Neural cell (in vitro differentiated cells): ENCODE results near the gene RNGTT. TPM values are rescaled to one million over a fixed set of nuclear protein-coding genes. Genes with fewer than 3 reads are reported as not detected.
"Not testable (repeated sequence)": the region's sequence is repeated elsewhere in the genome, so short reads cannot be mapped to it uniquely, and the experiment has no call there.

Source experiments
- H2AFZ ChIP-seq: fragments of 200-600, 300-800 bp; sonication (generic), shearing (Covaris generic); 2 replicates; pipeline ENCODE4 v1.6.0; 2014; ENCODE audit warnings: low read depth, mild to moderate bottlenecking, antibody characterized with exemption, low read length, moderate library complexity
- H3F3A ChIP-seq: fragments of 200-600 bp; shearing (Covaris generic); 2 replicates; pipeline ENCODE4 v1.6.1; 2016; ENCODE audit warnings: mild to moderate bottlenecking, moderate library complexity, mixed read lengths, antibody characterized with exemption, low read length; ENCODE audit not compliant: insufficient read depth, poor library complexity, severe bottlenecking
- H3K27ac ChIP-seq: fragments of 200-600, 300-800 bp; sonication (generic), shearing (Covaris generic); 2 replicates; pipeline ENCODE4 v1.5.1; 2014; ENCODE audit warnings: mild to moderate bottlenecking, low read length, moderate library complexity
- H3K27me3 ChIP-seq: fragments of 300-800, 200-600 bp; sonication (generic), shearing (Covaris generic); 2 replicates; pipeline ENCODE4 v1.6.0; 2014; ENCODE audit warnings: mild to moderate bottlenecking, low read depth, low read length, moderate library complexity; ENCODE audit not compliant: insufficient read depth
- H3K36me3 ChIP-seq: fragments of 300-800, 200-600 bp; sonication (generic), shearing (Covaris generic); 2 replicates; pipeline ENCODE4 v1.5.1; 2014; ENCODE audit warnings: mild to moderate bottlenecking, antibody characterized with exemption, low read length, moderate library complexity; ENCODE audit not compliant: insufficient read depth
- H3K4me2 ChIP-seq: fragments of 300-800, 200-600 bp; sonication (generic), shearing (Covaris generic); 2 replicates; pipeline ENCODE4 v1.6.0; 2014; ENCODE audit warnings: mild to moderate bottlenecking, low read length
- H3K4me3 ChIP-seq: fragments of 300-800, 200-600 bp; sonication (generic), shearing (Covaris generic); 2 replicates; pipeline ENCODE4 v1.5.1; 2014; ENCODE audit warnings: mild to moderate bottlenecking, low read length, moderate library complexity
- H3K79me2 ChIP-seq: fragments of 200-600 bp; shearing (Covaris generic); replicated peaks from 2 replicates; pipeline ENCODE4 v1.6.0; 2014; ENCODE audit warnings: mild to moderate bottlenecking, low read length, moderate library complexity; ENCODE audit not compliant: insufficient read depth
- H3K9ac ChIP-seq: fragments of 300-800, 200-600 bp; sonication (generic), shearing (Covaris generic); 2 replicates; pipeline ENCODE4 v1.6.1; 2016; ENCODE audit warnings: mild to moderate bottlenecking, low read length, mixed read lengths
- H3K9me2 ChIP-seq: fragments of 200-600 bp; shearing (Covaris generic); 2 replicates; pipeline ENCODE4 v1.6.1; 2016; ENCODE audit warnings: mild to moderate bottlenecking, low read length, mixed read lengths; ENCODE audit not compliant: insufficient read depth
- H3K9me3 ChIP-seq: fragments of 200-600, 300-800 bp; sonication (generic), shearing (Covaris generic); 2 replicates; pipeline ENCODE4 v1.6.1; 2016; ENCODE audit warnings: mild to moderate bottlenecking, mixed run types, low read length, moderate library complexity, mixed read lengths
- H4K20me1 ChIP-seq: fragments of 200-600 bp; shearing (Covaris generic); 2 replicates; pipeline ENCODE4 v1.6.1; 2016; ENCODE audit warnings: mild to moderate bottlenecking, mixed run types; ENCODE audit not compliant: insufficient read depth
- EP300 ChIP-seq: fragments of 450-650 bp; conservative IDR thresholded peaks from 2 replicates; pipeline ENCODE4 v1.6.1; 2014; ENCODE audit warnings: antibody characterized with exemption, mild to moderate bottlenecking, moderate library complexity; ENCODE audit not compliant: poor library complexity, severe bottlenecking
- EZH2 ChIP-seq: fragments of 200-600, 300-800 bp; shearing (Covaris generic), sonication (generic); IDR thresholded peaks from 2 replicates; pipeline ENCODE4 v1.6.1; 2014; ENCODE audit warnings: antibody characterized with exemption, low read length, borderline replicate concordance, mild to moderate bottlenecking; ENCODE audit not compliant: insufficient read depth, poor library complexity, severe bottlenecking
- MXI1 ChIP-seq: fragments of 450-650 bp; conservative IDR thresholded peaks from 2 replicates; pipeline ENCODE4 v1.6.1; 2014; ENCODE audit warnings: antibody characterized with exemption, mild to moderate bottlenecking; ENCODE audit not compliant: poor library complexity, severe bottlenecking
- POLR2AphosphoS5 ChIP-seq: IDR thresholded peaks from 2 replicates; pipeline ENCODE4 v1.6.1; 2012
- RAD21 ChIP-seq: fragments of 450-650 bp; conservative IDR thresholded peaks from 2 replicates; pipeline ENCODE4 v1.6.1; 2014; ENCODE audit warnings: antibody characterized with exemption, mild to moderate bottlenecking, moderate library complexity
- SMC3 ChIP-seq: fragments of 450-650 bp; conservative IDR thresholded peaks from 2 replicates; pipeline ENCODE4 v1.6.1; 2014; ENCODE audit warnings: antibody characterized with exemption, mild to moderate bottlenecking, moderate library complexity; ENCODE audit not compliant: poor library complexity
- TAF1 ChIP-seq: IDR thresholded peaks from 2 replicates; pipeline ENCODE4 v1.6.1; 2012; ENCODE audit warnings: low read depth
- polyA plus RNA-seq: library from polyadenylated mRNA; depleted of rRNA; stranded (reverse); fragments of >200 nt; gene quantifications from 2 replicates; pipeline ENCODE4 v1.2.3, GENCODE V29; 2014
- TF ChIP-seq, protein P1 (sequence below): IDR thresholded peaks from 2 replicates; pipeline ENCODE4 v1.6.1; 2012; ENCODE audit warnings: borderline replicate concordance
- TF ChIP-seq, protein P2 (sequence below): fragments of 450-650 bp; IDR thresholded peaks from 2 replicates; pipeline ENCODE4 v1.5.1; 2014; ENCODE audit warnings: antibody characterized with exemption, mild to moderate bottlenecking, moderate library complexity; ENCODE audit not compliant: poor library complexity, severe bottlenecking

RNGTT gene
- polyA plus RNA-seq, 1 donor from 2014 or later = 28.3 TPM

DNA sequence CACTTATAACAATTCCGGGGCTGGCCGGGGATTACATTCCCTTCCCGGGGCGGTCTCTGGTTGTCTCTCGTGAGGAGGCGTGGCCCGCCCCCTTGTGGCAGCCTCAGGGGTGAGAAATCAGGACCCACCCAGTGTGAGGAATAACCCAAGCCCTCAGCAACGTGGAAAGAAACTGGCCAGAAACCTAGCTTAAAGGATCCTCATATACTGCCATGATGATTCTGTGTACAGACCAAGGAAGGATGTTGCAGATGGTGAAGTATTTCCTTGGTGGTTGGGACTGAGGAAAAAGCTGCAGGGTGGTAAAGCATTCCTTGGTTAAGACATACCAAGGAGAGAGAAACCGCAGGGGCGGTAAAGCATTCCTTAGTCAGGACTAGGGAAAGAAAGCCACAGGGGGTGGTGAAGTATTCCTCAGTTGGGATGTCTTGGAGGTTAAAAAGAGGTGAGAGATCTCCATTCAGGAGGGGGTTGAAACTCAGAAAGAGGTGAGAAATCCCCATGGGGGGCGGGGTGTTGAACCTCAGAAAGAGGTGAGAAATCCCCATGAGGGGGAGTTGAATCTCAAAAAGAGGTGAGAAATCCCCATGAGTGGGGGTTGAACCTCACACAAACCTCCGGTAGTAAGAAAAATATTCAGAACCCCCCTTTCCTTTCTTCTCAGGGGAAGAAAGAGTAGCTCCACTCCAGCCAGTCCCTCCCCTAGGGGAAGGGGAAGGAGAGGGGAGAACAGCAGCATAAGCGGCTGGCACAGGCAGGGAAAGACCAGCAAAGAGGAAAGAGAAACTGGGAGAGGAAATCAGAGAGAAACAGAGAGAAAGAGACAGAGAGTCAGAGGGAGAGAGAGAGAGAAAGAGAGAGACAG, 238.1 kb downstream of the RNGTT start:
- TF ChIP-seq, protein P1, sequence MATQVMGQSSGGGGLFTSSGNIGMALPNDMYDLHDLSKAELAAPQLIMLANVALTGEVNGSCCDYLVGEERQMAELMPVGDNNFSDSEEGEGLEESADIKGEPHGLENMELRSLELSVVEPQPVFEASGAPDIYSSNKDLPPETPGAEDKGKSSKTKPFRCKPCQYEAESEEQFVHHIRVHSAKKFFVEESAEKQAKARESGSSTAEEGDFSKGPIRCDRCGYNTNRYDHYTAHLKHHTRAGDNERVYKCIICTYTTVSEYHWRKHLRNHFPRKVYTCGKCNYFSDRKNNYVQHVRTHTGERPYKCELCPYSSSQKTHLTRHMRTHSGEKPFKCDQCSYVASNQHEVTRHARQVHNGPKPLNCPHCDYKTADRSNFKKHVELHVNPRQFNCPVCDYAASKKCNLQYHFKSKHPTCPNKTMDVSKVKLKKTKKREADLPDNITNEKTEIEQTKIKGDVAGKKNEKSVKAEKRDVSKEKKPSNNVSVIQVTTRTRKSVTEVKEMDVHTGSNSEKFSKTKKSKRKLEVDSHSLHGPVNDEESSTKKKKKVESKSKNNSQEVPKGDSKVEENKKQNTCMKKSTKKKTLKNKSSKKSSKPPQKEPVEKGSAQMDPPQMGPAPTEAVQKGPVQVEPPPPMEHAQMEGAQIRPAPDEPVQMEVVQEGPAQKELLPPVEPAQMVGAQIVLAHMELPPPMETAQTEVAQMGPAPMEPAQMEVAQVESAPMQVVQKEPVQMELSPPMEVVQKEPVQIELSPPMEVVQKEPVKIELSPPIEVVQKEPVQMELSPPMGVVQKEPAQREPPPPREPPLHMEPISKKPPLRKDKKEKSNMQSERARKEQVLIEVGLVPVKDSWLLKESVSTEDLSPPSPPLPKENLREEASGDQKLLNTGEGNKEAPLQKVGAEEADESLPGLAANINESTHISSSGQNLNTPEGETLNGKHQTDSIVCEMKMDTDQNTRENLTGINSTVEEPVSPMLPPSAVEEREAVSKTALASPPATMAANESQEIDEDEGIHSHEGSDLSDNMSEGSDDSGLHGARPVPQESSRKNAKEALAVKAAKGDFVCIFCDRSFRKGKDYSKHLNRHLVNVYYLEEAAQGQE = no peak
- TF ChIP-seq EZH2 = no peak
- TF ChIP-seq TAF1 = no peak
- TF ChIP-seq, protein P2, sequence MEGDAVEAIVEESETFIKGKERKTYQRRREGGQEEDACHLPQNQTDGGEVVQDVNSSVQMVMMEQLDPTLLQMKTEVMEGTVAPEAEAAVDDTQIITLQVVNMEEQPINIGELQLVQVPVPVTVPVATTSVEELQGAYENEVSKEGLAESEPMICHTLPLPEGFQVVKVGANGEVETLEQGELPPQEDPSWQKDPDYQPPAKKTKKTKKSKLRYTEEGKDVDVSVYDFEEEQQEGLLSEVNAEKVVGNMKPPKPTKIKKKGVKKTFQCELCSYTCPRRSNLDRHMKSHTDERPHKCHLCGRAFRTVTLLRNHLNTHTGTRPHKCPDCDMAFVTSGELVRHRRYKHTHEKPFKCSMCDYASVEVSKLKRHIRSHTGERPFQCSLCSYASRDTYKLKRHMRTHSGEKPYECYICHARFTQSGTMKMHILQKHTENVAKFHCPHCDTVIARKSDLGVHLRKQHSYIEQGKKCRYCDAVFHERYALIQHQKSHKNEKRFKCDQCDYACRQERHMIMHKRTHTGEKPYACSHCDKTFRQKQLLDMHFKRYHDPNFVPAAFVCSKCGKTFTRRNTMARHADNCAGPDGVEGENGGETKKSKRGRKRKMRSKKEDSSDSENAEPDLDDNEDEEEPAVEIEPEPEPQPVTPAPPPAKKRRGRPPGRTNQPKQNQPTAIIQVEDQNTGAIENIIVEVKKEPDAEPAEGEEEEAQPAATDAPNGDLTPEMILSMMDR = no peak
- TF ChIP-seq MXI1 = no peak
- TF ChIP-seq POLR2AphosphoS5 = no peak
- TF ChIP-seq SMC3 = no peak
- H3K9me2 ChIP-seq = no peaks in the 10 kb centered on the region
- no peak overlapping the region for H3K9ac ChIP-seq
- no peaks in the 10 kb centered on the region for H3K79me2 ChIP-seq
- H3K27ac ChIP-seq = no peak overlapping the region
- no peaks in the 10 kb centered on the region for H3K36me3 ChIP-seq
- no peak overlapping the region for H2AFZ ChIP-seq
- H4K20me1 ChIP-seq = no peaks in the 10 kb centered on the region
- no peak overlapping the region for H3K4me2 ChIP-seq
- no peaks in the 10 kb centered on the region for H3F3A ChIP-seq
- no peaks in the 10 kb centered on the region for H3K9me3 ChIP-seq
- no peaks in the 10 kb centered on the region for H3K27me3 ChIP-seq
- H3K4me3 ChIP-seq = no peak overlapping the region

DNA sequence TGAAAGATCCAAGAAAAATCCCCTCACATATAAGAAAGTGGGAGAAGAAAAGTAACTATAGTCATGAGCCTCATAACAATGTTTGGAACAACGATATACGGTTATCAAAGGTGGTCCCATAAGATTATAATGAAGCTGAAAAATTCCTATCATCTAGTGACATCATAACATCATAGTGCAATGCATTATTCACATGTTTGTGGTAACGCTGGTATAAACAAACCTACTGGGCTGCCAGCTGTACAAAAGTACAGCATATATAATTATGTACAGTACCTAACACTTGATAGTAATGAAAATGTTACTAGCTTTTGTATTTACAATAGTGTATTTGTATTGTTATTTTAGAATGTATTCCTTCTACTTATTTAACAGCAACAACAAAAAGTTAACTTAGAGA, 240.7 kb downstream of the RNGTT start:
- Histone ChIP-seq H3K4me2 (no peak overlapping the region), H3K36me3 (no peaks in the 10 kb centered on the region), H3K9me2 (no peaks in the 10 kb centered on the region), H3K27me3 (no peaks in the 10 kb centered on the region), H3K4me3 (no peak overlapping the region), H3K9ac (no peak overlapping the region), H3K79me2 (no peaks in the 10 kb centered on the region), H3K9me3 (no peaks in the 10 kb centered on the region), H3F3A (no peaks in the 10 kb centered on the region), H4K20me1 (no peaks in the 10 kb centered on the region), H3K27ac (no peak overlapping the region), H2AFZ (no peak overlapping the region)
- TF ChIP-seq MXI1 (no peak), TAF1 (no peak), POLR2AphosphoS5 (no peak), EZH2 (no peak), EP300 (no peak), SMC3 (no peak), RAD21 (no peak)
- TF ChIP-seq, protein P2 = no peak
- TF ChIP-seq, protein P1 = no peak

DNA sequence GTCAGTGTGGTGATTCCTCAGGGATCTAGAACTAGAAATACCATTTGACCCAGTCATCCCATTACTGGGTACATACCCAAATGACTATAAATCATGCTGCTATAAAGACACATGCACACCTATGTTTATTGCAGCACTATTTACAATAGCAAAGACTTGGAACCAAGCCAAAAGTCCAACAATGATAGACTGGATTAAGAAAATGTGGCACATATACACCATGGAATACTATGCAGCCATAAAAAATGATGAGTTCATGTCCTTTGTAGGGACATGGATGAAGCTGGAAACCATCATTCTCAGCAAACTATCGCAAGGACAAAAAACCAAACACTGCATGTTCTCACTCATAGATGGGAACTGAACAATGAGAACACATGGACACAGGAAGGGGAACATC, 247.0 kb downstream of the RNGTT start:
- H3K4me2 ChIP-seq, H4K20me1 ChIP-seq, H3K27ac ChIP-seq, H3K36me3 ChIP-seq, H2AFZ ChIP-seq, H3K9me2 ChIP-seq, H3K9ac ChIP-seq, H3K4me3 ChIP-seq, H3K9me3 ChIP-seq, H3F3A ChIP-seq, H3K79me2 ChIP-seq, H3K27me3 ChIP-seq: not testable (repeated sequence)
